ENCODE results near the gene MCIDAS. TPM values are rescaled to one million over a fixed set of nuclear protein-coding genes. Genes with fewer than 3 reads are reported as not detected.
A peak's percentile ranks its signal among the peaks of the same experiment; 100 is the strongest.

MCIDAS gene
- not detected for total RNA-seq
- long read RNA-seq = 0 reads

DNA sequence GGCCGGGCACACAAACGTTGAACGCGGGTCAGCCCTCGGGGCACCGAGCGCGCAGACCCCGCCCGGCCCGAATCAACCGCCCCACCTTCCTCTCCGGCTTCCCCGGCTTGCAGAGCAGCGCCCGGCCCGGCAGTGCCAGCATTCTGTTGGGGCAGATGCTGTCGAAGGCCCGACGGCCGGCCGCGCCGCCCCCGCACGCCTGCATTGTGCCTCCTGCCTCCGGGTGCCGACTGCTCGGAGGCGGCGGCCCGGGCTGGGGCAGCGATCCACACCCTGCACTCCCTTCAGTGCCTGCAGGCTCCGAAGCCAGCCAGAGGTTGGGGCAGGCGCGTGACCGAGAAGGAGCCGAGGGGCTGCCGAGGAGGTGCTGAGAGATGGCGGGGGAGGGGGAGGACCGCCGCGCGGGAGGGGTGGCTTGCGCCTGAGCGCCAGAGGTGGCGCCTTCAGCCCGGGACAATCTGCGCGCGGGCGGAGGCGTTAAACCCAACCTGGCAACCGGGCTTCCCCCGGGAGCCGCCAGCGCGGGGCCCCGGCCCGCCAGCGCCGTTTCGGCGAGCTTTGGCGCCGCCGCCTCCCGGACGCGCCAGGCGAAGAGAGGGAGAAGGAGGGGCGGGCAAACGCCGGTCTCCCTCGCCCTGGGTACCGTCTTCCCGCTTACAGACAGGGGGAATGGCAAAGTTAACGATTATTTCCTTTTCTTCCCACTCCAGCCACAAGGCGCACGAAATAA lies at the start of gene MCIDAS:
Gene MCIDAS, minus strand, starts transcription at position 382 of the 730 bp plus-strand sequence. Its CDS starts 177 bp downstream, at position 205.
- Histone ChIP-seq H3K27ac (no peak within 1 kb of the TSS), H3K27me3 (peaks cover 100% of the 10 kb centered on the region), H3K4me3 (peak within 1 kb of the TSS; percentile 34), H3K9me3 (no peaks in the 10 kb centered on the region), H3K36me3 (no peaks in the 10 kb centered on the region), H3K4me1 (peaks cover 31% of the 10 kb centered on the region)
- intact Hi-C loops (cut with DNase I) = no loop called here
- ATAC-seq (peak; percentile 54), DNase-seq (peak; percentile 70)
- TF ChIP-seq, protein P1, sequence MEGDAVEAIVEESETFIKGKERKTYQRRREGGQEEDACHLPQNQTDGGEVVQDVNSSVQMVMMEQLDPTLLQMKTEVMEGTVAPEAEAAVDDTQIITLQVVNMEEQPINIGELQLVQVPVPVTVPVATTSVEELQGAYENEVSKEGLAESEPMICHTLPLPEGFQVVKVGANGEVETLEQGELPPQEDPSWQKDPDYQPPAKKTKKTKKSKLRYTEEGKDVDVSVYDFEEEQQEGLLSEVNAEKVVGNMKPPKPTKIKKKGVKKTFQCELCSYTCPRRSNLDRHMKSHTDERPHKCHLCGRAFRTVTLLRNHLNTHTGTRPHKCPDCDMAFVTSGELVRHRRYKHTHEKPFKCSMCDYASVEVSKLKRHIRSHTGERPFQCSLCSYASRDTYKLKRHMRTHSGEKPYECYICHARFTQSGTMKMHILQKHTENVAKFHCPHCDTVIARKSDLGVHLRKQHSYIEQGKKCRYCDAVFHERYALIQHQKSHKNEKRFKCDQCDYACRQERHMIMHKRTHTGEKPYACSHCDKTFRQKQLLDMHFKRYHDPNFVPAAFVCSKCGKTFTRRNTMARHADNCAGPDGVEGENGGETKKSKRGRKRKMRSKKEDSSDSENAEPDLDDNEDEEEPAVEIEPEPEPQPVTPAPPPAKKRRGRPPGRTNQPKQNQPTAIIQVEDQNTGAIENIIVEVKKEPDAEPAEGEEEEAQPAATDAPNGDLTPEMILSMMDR (IDR thresholded peaks at IDR 0.05) = peak; percentile 5

DNA sequence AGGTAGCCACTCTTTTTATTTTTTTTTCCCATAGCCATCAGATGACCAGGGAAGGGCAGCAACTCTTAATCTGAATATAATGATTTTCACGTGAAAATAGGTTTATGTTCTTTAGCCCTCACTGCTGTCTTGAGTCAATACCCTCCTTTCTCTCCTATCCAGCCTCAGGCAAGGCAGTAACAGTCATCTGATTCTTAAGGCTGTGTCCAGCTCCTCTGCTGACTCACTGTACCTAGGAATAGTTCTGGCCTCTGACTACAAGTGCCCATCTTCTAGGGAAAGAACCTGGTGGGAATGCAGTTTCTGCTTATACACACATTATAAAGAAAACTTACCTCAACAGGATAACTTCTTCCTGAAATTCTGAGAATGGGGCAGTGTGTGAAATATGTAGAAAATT lies 49.7 kb upstream of the MCIDAS start:
- peaks cover 95% of the 10 kb centered on the region for H3K36me3 ChIP-seq
- H3K4me3 ChIP-seq = no peak overlapping the region
- TF ChIP-seq, protein P1 (IDR thresholded peaks at IDR 0.05) = no peak
- no peaks in the 10 kb centered on the region for H3K4me1 ChIP-seq
- DNase-seq (no peak), ATAC-seq (no peak)
- H3K27me3 ChIP-seq = no peaks in the 10 kb centered on the region
- no peak overlapping the region for H3K27ac ChIP-seq
- intact Hi-C loops (cut with DNase I) = no loop called here
- H3K9me3 ChIP-seq = no peaks in the 10 kb centered on the region

DNA sequence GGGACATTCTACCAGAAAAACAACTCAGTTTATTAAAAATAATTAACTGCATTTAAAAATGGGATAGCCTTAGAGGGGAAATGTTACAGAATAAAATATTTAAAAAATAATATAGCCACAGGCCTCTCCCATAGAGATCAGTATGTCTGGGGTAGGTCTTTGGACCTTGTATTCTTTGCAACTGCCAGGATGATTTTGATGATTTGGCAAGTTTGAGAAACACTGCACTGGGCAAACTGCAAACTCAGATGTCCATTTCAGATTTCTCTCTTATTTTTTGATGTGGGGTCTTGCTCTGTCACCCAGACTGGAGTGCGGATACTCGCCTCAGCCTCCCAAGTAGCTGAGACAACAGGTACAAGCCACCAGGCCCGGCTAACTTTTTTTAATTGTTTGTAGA lies 31.2 kb upstream of the MCIDAS start:
- H3K4me1 ChIP-seq = no peaks in the 10 kb centered on the region
- H3K9me3 ChIP-seq = no peaks in the 10 kb centered on the region
- no peaks in the 10 kb centered on the region for H3K27me3 ChIP-seq
- TF ChIP-seq, protein P1 (IDR thresholded peaks at IDR 0.05) = no peak
- no peak overlapping the region for H3K27ac ChIP-seq
- H3K36me3 ChIP-seq = peaks cover 90% of the 10 kb centered on the region
- ATAC-seq = no peak
- intact Hi-C loops (cut with DNase I) = no loop called here
- H3K4me3 ChIP-seq = no peak overlapping the region
- DNase-seq = no peak

DNA sequence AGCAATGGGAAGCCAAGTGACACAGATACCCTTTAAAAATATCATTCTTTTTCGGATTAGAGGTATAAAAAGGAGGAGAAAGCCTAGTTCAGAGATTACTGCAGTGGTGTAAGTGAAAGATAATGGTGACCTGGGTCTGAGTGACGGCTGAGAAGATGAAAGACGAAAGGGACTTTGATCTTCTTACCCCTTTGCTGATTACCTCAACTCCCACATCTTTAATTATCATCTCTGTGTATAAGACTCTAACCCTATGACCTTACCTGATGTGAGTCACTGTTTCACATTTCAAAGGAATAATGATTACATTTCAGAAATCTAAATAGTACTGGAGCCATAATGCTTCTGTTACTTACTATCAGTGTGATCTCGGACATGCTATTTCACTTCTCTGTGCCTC lies 27.7 kb upstream of the MCIDAS start:
- no peak for ATAC-seq
- TF ChIP-seq, protein P1 (IDR thresholded peaks at IDR 0.05) = no peak
- Histone ChIP-seq H3K27me3 (no peaks in the 10 kb centered on the region), H3K4me1 (no peaks in the 10 kb centered on the region), H3K4me3 (no peak overlapping the region), H3K9me3 (no peaks in the 10 kb centered on the region), H3K27ac (no peak overlapping the region), H3K36me3 (peaks cover 59% of the 10 kb centered on the region)
- intact Hi-C loops (cut with DNase I) = no loop called here
- no peak for DNase-seq

DNA sequence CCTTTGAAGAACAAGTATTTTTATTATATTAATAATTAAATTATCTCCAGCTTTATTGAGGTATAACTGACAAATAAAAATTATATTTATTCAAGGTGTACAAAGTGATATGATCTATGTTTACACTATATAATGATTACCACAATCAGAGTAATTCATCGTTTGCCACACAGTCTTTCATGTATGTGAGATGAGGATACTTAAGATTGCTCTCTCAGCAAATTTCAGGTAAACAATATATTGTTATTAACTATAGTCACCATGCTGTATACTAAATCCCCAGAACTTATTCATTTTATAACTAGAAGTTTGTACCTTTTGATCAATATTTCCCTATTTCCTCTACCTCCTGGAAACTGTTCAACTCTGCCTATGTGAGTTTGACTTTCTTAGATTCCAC lies 22.9 kb upstream of the MCIDAS start:
- TF ChIP-seq, protein P1 (IDR thresholded peaks at IDR 0.05) = no peak
- Histone ChIP-seq H3K4me3 (no peak overlapping the region), H3K36me3 (peaks cover 11% of the 10 kb centered on the region), H3K9me3 (peaks cover 10% of the 10 kb centered on the region), H3K27me3 (no peaks in the 10 kb centered on the region), H3K4me1 (no peaks in the 10 kb centered on the region), H3K27ac (no peak overlapping the region)
- ATAC-seq (no peak), DNase-seq (no peak)
- intact Hi-C loops (cut with DNase I) = no loop called here
